Gastrocnemius medialis (tissue), 4 donors: ENCODE results near the gene MYO15A. TPM values are rescaled to one million over a fixed set of nuclear protein-coding genes. Genes with fewer than 3 reads are reported as not detected.
"Not testable (repeated sequence)": the region's sequence is repeated elsewhere in the genome, so short reads cannot be mapped to it uniquely, and the experiment has no call there.

Experiments
- ATAC-seq, 2 donors: fragments of 150-250 bp; one replicate each; pipeline ENCODE4 v1.9.1; 2016
- DNase-seq, 2 donors: peaks; one replicate each; pipeline ENCODE4 v3.0.0-alpha.2; 2019
- H3K27ac ChIP-seq, 4 donors: fragments of 200-600 bp; sonication (generic); 1 replicate in 1 of 4; 2 replicates in 3 of 4; pipeline ENCODE4 v1.5.1; 2016 to 2018; ENCODE audit warnings: mild to moderate bottlenecking in 2 of 4, moderate library complexity in 1 of 4
- H3K27me3 ChIP-seq, 3 donors: fragments of 200-600 bp; sonication (generic) in 2 of 3; 1 replicate in 1 of 3; 2 replicates in 2 of 3; pipeline versions ENCODE4 v1.5.1 to v1.6.0; 2016 to 2019; ENCODE audit warnings: mild to moderate bottlenecking in 1 of 3, moderate library complexity in 1 of 3
- H3K36me3 ChIP-seq, 2 donors: fragments of 200-600 bp; sonication (generic) in 1 of 2; one replicate each; pipeline ENCODE4 v1.5.1; 2017 to 2018
- H3K4me1 ChIP-seq, 2 donors: fragments of 200-600 bp; sonication (generic) in 1 of 2; one replicate each; pipeline ENCODE4 v1.5.1; 2016 to 2017; ENCODE audit warnings: mild to moderate bottlenecking in 2 of 2
- H3K4me3 ChIP-seq, 4 donors: fragments of 200-600 bp; sonication (generic) in 3 of 4; 1 replicate in 1 of 4; 2 replicates in 3 of 4; pipeline ENCODE4 v1.5.1; 2016 to 2019; ENCODE audit warnings: mild to moderate bottlenecking in 2 of 4
- H3K9me3 ChIP-seq, 3 donors: fragments of 200-600 bp; sonication (generic) in 2 of 3; 1 replicate in 1 of 3; 2 replicates in 2 of 3; pipeline ENCODE4 v1.5.1; 2016 to 2019
- CTCF ChIP-seq, 5 experiments: fragments of 450-650 bp in 3 of 5; fragments of 200-600 bp in 2 of 5; sonication (generic) in 2 of 5; IDR thresholded peaks in 4 of 5; conservative IDR thresholded peaks in 1 of 5; 1 replicate in 4 of 5; 2 replicates in 1 of 5; pipeline ENCODE4 v1.5.1; 2016 to 2019; ENCODE audit warnings: antibody characterized with exemption in 5 of 5, mild to moderate bottlenecking in 3 of 5, moderate library complexity in 3 of 5
- POLR2A ChIP-seq, 2 donors: fragments of 450-650 bp; IDR thresholded peaks; one replicate each; pipeline ENCODE4 v1.6.1; 2017; ENCODE audit warnings: antibody characterized with exemption in 2 of 2, mild to moderate bottlenecking in 2 of 2, moderate library complexity in 2 of 2
- in situ Hi-C, 4 donors: fragments of 200-750 bp; cut with MboI; loops; one replicate each; pipeline versions ENCODE4 v1.15.0 to v1.8.0; 2017; ENCODE audit warnings: low sequenced_read_pairs in 4 of 4
- intact Hi-C: fragments of 100-400 bp; cut with DNase I; formaldehyde crosslinking; loops from one replicate; pipeline ENCODE4 v1.15.1; 2023; ENCODE audit warnings: low total_unique reads
- total RNA-seq, 4 donors: library from RNA; depleted of rRNA; stranded (reverse); fragments of >200 nt; gene quantifications; one replicate each; pipeline versions ENCODE4 v1.1.0 to v1.2.3, GENCODE V29; 2016

The MYO15A gene
- total RNA-seq, 4 donors from 2014 or later: 0.04 to 0.70 (median 0.31) TPM; not detected in 1

GRCh38 chr17:18208092-18208491 lies 99.5 kb downstream of the MYO15A start:
- peaks cover 0 to 60% of the 10 kb centered on the region in 2 donors for H3K36me3 ChIP-seq
- no peak for DNase-seq
- no peaks in the 10 kb centered on the region for H3K27me3 ChIP-seq
- peaks cover 5 to 6% of the 10 kb centered on the region in 2 donors for H3K4me1 ChIP-seq
- no peak for TF ChIP-seq POLR2A (IDR thresholded peaks at IDR 0.05)
- no peak for TF ChIP-seq CTCF (IDR thresholded peaks at IDR 0.05 in 4 of 5, conservative IDR thresholded peaks at IDR 0.05 in 1 of 5)
- H3K9me3 ChIP-seq: no peaks in the 10 kb centered on the region
- no peak overlapping the region for H3K4me3 ChIP-seq
- H3K27ac ChIP-seq: no peak overlapping the region
- intact Hi-C loops (no loop called here), in situ Hi-C loops (no loop called here)
- ATAC-seq: no peak

GRCh38 chr17:18213666-18214270 lies 105.2 kb downstream of the MYO15A start:
- Histone ChIP-seq H3K4me3 (no peak overlapping the region), H3K4me1 (no peaks in the 10 kb centered on the region), H3K36me3 (peaks cover 0 to 22% of the 10 kb centered on the region in 2 donors), H3K9me3 (no peaks in the 10 kb centered on the region), H3K27me3 (no peaks in the 10 kb centered on the region), H3K27ac (no peak overlapping the region)
- intact Hi-C loops: no loop called here
- DNase-seq: no peak
- no peak for TF ChIP-seq CTCF (IDR thresholded peaks at IDR 0.05 in 4 of 5, conservative IDR thresholded peaks at IDR 0.05 in 1 of 5)
- TF ChIP-seq POLR2A (IDR thresholded peaks at IDR 0.05): no peak
- in situ Hi-C loops: no loop called here
- ATAC-seq: no peak

GRCh38 chr17:18216906-18217305 lies 108.3 kb downstream of the MYO15A start:
- H3K9me3 ChIP-seq, H3K36me3 ChIP-seq, in situ Hi-C loops, H3K4me1 ChIP-seq, H3K27ac ChIP-seq, DNase-seq, H3K4me3 ChIP-seq, H3K27me3 ChIP-seq, intact Hi-C loops, ATAC-seq: not testable (repeated sequence)

- no peak overlapping the region for H3K27ac ChIP-seq
- in situ Hi-C loops (no loop called here), intact Hi-C loops (no loop called here)
- H3K4me1 ChIP-seq: no peaks in the 10 kb centered on the region
- no peak overlapping the region for H3K4me3 ChIP-seq
- TF ChIP-seq CTCF (IDR thresholded peaks at IDR 0.05 in 4 of 5, conservative IDR thresholded peaks at IDR 0.05 in 1 of 5) (peak; percentile 75 to 97 (median 85)), POLR2A (IDR thresholded peaks at IDR 0.05) (no peak)
- no peaks in the 10 kb centered on the region for H3K36me3 ChIP-seq
- DNase-seq (peak; percentile 38 to 74), ATAC-seq (peak; percentile 86 to 90)
- H3K9me3 ChIP-seq: no peaks in the 10 kb centered on the region
- H3K27me3 ChIP-seq: no peaks in the 10 kb centered on the region
Observed at GRCh38 chr17:18217412-18218015, 109.0 kb downstream of the MYO15A start.

GRCh38 chr17:18218756-18219415 lies 110.3 kb downstream of the MYO15A start:
- TF ChIP-seq POLR2A (IDR thresholded peaks at IDR 0.05) (no peak), CTCF (IDR thresholded peaks at IDR 0.05 in 4 of 5, conservative IDR thresholded peaks at IDR 0.05 in 1 of 5) (no peak)
- Histone ChIP-seq H3K9me3 (no peaks in the 10 kb centered on the region), H3K4me1 (no peaks in the 10 kb centered on the region), H3K36me3 (no peaks in the 10 kb centered on the region), H3K27ac (no peak overlapping the region), H3K27me3 (no peaks in the 10 kb centered on the region), H3K4me3 (no peak overlapping the region)
- DNase-seq (no peak), ATAC-seq (no peak)
- in situ Hi-C loops (no loop called here), intact Hi-C loops (no loop called here)
